Measurements from ENCODE around the gene ASAP2.

Gene ASAP2

GRCh38 chr2:9297807-9298206 lies 91.2 kb downstream of the ASAP2 start:
- no peak for DNase-seq (ENCODE audit: low read depth)

DNA sequence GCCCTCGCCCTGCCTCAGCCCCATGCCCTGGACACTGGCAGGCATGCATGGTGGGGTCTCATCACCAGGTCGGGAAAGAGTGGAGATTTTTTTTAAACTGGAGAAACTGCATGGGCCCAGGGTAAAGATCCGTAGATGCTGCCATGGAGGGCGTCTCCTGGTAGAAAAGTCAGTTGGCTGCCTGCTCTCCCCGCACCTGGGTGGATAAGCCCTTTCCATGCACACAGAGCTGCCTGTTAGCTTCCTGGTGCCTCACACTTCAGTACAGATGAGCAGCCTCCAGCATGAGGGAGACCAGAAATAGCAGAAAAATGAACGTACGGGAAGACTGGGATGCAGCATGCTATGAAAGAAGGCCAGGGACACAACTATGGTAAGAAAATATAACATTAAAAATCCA lies 92.0 kb downstream of the ASAP2 start:
- no peak for DNase-seq (ENCODE audit: low read depth)

DNA sequence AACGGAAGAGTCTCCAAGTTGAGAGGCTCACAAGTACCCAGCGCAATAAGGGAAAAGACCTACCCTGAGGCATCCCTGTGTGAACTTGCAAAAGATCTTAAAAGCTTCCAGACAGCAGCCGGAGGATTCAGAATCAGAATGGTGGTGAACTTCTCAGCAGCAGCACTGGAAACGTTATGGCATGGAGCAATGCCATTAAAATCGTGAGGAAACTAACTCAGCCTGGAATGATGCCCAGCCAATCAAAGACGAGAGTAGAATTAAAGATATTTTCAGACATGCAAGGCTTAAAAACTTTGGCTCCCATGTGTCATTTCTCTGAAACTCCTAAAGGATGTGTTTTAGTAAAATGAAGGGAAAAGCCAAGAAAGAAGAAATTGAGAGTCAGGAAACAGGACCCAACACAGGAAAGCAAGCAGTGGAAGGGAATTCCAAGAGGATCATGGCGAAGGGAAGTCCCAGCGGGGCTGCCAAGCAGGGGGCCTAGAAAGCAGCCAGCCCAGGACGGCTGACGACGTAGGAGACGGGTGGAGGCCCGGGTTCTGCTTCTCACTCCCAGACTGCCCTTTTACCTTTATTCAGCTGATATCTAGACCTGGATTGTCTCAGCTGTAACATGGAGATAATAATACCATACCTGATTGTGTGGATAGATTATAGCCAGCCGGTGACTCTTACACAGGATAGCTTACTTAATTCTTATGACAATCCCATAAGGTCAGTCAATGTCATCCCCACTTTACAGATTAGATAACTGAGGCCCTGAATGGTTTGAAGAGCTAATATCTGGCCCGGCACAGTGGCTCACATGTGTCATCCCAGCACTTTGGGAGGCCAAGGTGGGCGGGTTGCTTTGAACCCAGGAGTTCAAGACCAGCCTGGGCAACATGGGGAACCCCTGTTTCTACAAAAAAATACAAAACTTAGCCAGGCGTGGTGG lies 92.8 kb downstream of the ASAP2 start:
- no peak for DNase-seq (ENCODE audit: low read depth)

GRCh38 chr2:9300214-9300613 lies 93.6 kb downstream of the ASAP2 start:
- no peak for DNase-seq (ENCODE audit: low read depth)

- no peak for DNase-seq (ENCODE audit: low read depth)
These were observed 94.3 kb downstream of the ASAP2 start for GRCh38 chr2:9300829-9301453.

- DNase-seq (ENCODE audit: low read depth) = no peak
These were observed 96.1 kb downstream of the ASAP2 start for GRCh38 chr2:9302755-9303154.

DNA sequence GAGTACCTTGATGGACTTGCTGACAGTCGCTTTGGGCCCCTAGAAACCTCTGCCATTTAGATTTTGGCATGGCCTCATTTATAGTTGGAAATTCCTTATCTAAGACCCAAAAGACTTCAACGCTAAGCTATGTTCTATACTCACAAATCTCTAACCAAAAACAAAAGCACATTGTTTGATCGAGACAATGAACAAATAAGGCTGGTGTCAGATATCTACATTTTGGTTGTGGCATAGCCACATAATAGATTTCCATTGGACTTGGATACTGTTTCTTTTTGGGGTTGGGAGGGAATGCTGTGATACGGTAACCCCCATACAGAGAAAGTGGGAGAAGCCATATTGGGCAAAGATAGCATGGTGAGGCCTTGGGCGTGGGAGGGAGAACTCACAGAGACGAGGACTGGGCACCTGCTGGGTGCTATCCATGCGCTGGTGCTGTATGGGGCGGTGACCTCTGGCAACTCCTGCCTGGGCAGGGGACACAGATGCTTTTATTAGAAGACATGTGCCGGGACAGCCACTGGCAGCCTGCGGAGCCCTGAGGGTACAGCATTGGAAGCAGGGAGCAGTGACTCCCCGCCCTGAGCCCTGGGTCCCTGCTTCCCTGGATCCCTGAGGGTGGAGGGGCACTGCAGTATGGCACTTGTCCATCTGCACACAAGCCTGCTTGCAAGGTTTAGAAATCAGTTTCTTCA lies 97.1 kb downstream of the ASAP2 start:
- no peak for DNase-seq (ENCODE audit: low read depth)

DNA sequence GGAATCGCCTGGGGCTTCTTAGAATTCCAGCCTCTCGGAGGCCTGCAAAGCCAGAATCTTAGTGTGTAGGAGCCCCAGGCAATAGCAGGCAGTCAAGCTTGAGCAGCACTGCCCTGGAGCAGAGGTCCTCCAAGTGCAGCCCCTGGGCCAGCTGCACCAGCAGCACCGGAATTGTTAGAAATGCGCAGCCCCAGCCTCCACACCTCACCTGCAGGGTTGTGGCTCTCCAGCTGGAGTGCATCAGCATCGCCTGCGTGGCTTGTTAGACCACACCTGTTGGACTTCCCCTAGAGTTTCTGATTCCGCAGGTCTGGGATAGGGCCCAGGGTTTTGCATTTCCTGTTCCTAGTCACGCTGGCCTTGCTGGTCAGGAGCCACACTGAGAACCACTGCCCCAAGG lies 100.3 kb downstream of the ASAP2 start:
- DNase-seq (ENCODE audit: low read depth) = no peak

- DNase-seq (ENCODE audit: low read depth) = no peak
These were observed 100.9 kb downstream of the ASAP2 start for GRCh38 chr2:9307535-9307934.

GRCh38 chr2:9308186-9308955 lies 101.8 kb downstream of the ASAP2 start:
- DNase-seq (ENCODE audit: low read depth) = no peak

GRCh38 chr2:9309147-9309546 lies 102.5 kb downstream of the ASAP2 start:
- no peak for DNase-seq (ENCODE audit: low read depth)

DNA sequence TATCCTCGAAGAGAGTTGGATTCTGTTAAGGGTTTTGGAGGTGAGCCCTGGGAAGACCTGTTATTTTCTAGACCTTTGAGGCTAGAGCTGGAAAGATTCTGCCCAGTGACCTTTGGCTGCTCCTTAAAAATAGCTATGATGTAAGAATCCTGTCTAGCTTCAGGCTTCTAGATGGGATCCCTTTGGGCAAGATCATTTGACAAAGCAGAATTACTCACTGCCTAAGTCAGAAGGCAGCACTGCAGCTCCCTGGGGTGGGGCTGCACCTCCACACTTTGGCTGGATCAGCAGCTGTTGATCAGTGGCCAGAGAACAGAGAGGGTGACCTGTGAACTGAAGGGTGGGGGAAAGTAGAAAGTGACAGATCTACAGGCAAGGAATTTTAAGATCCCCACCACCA lies 103.8 kb downstream of the ASAP2 start:
- peak; percentile 70 for DNase-seq (ENCODE audit: low read depth)

- no peak for DNase-seq (ENCODE audit: low read depth)
These were observed 104.2 kb downstream of the ASAP2 start for GRCh38 chr2:9310798-9311197.

GRCh38 chr2:9311488-9311887 lies 104.9 kb downstream of the ASAP2 start:
- peak; percentile 82 for DNase-seq (ENCODE audit: low read depth)

DNA sequence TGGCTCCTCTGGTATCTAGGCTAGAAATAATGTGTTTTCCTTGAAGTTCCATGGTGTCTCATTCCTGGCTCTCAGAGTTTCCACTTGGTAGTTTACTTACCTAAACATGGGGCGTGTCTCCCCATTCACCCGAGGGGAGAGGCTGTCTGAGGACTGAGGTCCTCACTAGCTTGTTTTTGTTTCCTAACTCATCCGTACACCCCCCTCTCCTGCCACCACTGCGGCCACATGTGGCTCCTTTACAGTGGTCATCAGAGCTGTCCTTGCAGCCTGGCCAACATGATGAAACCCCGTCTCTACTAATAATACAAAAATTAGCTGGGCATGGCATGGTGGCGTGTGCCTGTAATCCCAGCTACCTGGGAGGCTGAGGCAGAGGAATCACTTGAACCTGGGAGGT lies 106.0 kb downstream of the ASAP2 start:
- no peak for DNase-seq (ENCODE audit: low read depth)

DNA sequence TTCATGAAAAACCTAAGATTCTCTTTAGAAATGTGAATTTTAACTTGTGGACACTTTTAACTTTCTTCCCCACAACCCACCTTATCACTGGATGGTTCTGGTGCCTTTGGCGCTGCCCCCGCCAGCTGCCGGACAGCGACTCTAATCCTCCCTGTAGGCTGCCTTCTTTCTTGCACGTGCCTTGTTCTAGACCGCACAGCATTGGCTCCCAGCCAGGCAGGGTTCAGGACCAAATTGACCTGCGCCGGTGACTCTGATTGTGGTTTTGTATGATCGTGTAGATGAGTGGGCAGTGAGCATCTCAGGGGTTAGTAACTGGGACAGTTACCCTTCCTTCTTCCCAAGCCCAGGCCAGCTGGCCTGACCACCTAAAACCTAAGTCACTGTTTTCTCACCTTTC lies 106.8 kb downstream of the ASAP2 start:
- no peak for DNase-seq (ENCODE audit: low read depth)

GRCh38 chr2:9315280-9315847 lies 108.8 kb downstream of the ASAP2 start:
- no peak for DNase-seq (ENCODE audit: low read depth)

- DNase-seq (ENCODE audit: low read depth) = no peak
These were observed 110.9 kb downstream of the ASAP2 start for GRCh38 chr2:9317559-9317958.

GRCh38 chr2:9318461-9319337 lies 112.1 kb downstream of the ASAP2 start:
- no peak for DNase-seq (ENCODE audit: low read depth)

GRCh38 chr2:9319338-9319715 lies 112.7 kb downstream of the ASAP2 start:
- DNase-seq (ENCODE audit: low read depth) = no peak

DNA sequence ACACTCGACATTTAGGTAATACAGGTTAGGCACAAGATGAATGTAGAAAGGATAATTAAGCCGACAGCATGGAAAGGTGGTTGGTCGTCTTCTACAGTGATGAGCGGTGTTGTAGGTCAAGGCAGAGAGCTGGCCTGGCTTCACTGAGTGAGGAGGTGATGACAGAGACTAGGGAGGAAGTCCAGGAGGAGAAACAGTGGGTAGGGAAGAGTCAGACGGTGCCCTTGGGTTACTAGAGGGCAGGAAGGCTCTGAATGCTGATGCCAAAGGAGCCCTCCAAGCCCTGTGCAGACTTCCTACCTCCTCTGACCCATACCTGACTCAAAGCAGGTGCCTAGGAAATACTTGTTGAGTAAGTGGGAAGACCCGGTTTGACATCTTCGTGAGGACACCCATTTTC lies 116.0 kb downstream of the ASAP2 start:
- no peak for DNase-seq (ENCODE audit: low read depth)
